ENCODE results near the gene ASTN2.

ASTN2 gene

GRCh38 chr9:117414220-117414905 is 494 bp downstream of the ASTN2 start:
- no peak for DNase-seq

DNA sequence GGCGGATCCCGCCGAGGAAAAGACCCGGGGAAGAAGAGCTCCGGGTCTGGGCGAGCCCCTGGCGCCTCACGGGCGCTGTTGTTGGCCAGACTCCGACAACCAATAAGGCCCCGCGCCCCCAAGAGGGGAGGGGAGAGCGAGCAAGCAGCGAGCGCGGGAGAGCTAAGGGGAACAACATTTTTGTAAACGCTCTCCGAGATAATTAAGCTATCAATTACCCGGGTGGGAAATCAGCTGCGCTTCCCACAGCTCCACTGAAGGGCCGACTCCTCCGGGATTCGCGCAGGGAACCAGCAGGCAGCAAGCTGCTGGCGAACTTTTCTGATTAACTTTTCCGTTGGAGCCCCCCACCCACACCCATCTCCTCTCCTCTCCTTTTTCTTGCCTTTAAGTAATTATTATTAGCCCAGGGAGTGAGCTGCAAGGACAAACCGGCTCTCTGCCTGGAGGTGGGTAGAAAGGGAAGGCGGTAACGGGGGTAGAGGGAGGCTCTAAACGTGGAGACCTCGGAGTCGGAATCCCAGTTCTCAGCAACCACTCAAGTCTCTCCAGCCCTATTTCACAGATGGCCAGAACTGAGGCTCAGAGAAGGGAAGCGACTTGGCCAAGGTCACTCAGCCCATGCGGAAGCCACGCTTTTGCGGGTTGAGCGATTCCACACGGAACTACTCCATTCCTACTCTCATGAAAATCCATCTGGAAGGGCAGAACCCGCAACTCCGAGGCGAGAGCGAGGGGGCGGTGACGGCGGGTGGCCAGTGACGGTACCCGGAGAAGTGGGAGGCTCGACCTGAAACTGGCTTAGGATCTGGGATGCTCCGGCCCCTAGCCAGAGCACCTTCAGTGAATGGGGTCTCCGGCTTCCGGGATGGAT is 1.3 kb downstream of the ASTN2 start:
- DNase-seq, result peak; percentile 85

GRCh38 chr9:117412841-117413240 is 2.0 kb downstream of the ASTN2 start:
- DNase-seq, result peak; percentile 26

- DNase-seq, result no peak
These were observed 2.7 kb downstream of the ASTN2 start for GRCh38 chr9:117412006-117412715.

DNA sequence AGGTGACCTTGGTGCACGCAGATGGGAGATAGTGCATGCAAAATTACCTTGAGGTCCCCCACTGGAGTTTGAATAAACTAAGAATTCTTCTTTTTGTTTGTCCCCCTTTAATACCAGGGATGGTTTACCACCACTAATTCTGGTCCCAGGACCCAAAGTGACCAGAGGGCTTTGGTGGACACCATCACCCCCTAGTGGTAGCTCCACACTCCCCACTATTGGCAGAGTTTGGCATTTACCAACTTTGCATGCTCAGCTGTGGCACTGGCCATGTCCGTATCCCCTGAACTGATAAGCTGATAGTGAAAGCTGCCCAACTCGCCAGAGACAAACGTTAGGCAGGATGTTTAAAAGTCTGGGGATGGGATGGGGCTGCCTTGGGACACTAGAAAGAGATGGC is 3.3 kb downstream of the ASTN2 start:
- DNase-seq, result no peak

- no peak for DNase-seq
These were observed 5.5 kb downstream of the ASTN2 start for GRCh38 chr9:117409321-117409720.

DNA sequence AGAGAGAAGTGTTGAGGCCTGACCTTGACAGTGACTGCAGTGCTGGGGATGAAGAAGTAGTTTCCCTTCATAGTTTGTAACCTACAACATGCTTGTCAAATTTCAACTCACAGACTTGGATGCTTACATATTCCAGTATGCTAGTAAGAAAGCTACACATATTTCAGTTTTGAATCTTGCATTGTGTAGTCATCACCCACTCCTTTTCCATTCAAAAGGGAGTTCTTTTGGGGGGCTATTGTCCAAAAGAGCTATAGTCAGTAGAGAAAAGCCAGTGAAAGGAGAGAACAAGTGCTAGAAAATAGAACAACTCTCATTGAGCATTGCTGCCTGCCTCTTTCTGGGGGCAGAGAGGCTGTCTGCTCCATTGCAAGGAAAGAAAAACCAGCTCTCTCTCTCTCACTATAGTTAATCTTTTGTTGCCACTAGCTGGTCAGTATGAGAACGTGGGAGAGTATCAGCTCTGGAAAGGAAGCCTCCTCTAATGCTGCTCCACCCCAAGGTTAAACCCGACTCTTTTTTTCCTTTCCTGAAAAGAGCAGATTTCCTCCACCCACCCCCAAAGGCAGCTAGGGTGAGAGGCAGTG is 7.3 kb downstream of the ASTN2 start:
- DNase-seq, result no peak

- no peak for DNase-seq
These were observed 8.7 kb downstream of the ASTN2 start for GRCh38 chr9:117405950-117406705.

GRCh38 chr9:117403848-117404247 is 11.0 kb downstream of the ASTN2 start:
- DNase-seq, result no peak

DNA sequence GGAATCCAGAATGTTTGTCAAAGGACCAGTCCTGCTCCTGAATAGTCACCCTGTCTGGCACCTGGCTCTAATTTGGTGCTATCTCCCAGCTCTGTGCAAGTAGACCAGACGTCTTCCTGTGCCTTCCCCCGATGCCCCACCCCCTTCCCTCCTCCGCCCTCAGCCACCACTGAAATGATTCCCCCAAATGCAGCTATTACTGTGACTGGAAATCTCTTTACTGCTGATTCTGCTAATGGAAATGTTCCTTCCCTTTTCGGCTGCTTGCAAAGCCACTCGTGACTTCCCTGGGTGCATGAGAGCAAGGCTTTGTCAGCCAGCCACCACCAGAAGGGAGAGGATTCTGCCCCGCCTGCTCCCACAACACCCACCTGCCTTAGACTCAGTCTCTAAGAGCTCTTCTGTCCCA is 11.4 kb downstream of the ASTN2 start:
- DNase-seq, result peak; percentile 67

DNA sequence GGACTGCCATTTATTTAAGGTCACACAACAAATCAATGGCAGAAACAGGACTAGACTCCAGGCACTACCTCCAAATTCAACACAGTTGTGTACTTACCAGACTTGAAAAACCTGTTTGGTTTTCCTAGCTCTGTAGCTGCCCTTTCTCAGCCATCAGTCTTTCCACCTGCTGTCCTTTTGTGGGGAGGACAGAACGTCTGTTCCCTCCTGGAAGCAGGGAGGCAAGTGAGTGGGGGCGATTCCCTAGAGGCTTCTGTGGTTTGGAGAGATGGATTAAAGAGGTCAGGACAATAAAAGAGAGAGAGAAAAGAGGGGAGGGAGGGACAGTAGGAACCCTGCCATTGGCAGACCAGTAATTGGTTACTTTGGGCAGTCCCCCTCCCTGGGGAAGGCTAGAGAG is 14.7 kb downstream of the ASTN2 start:
- DNase-seq, result peak; percentile 76

- DNase-seq, result no peak
These were observed 19.7 kb downstream of the ASTN2 start for GRCh38 chr9:117395151-117395650.

GRCh38 chr9:117394655-117395054 is 20.2 kb downstream of the ASTN2 start:
- no peak for DNase-seq

GRCh38 chr9:117392992-117393391 is 21.9 kb downstream of the ASTN2 start:
- no peak for DNase-seq

DNA sequence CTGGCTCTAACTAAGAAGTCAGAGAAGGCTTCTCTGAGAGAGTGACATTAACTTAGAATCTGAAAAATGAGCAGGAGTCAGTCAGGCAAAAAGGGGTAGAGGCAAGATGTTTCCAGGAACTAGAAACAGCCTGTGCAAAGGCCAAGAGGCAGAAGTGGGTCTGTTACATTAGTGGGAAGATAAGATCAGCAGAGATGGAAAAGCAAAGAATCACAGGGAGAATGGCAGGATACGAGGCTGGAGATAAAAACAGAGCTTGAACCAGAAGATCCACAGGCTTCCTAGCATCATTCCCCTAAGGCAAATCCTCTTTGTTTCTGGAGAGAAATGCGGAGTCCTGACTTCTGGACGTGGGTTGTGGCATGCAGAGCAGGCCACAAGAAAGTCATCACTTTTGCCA is 27.4 kb downstream of the ASTN2 start:
- DNase-seq, result no peak

GRCh38 chr9:117379341-117379740 is 35.5 kb downstream of the ASTN2 start:
- no peak for DNase-seq

GRCh38 chr9:117377046-117377445 is 37.8 kb downstream of the ASTN2 start:
- DNase-seq, result no peak

GRCh38 chr9:117375956-117376355 is 38.9 kb downstream of the ASTN2 start:
- no peak for DNase-seq

GRCh38 chr9:117374076-117374725 is 40.7 kb downstream of the ASTN2 start:
- DNase-seq, result no peak

GRCh38 chr9:117368684-117369230 is 46.1 kb downstream of the ASTN2 start:
- no peak for DNase-seq

DNA sequence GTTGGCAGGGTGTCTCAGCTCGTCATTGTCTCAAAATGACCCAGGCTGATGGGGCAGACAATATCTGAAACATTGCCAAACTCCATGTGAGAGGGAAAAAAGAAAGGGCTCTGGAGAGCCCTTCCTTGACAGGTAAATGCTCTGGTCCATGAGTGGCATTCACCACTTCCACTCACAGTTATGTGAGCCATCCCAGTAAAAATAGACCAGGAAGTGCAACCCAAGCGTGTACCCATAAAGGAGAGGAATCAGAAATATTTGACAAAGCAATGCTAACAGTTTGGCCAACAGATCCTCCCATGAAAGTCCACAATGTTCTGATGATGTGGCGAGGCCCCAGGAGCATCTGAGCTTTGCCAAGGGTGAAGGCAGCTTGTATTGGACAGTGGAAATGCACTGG is 49.4 kb downstream of the ASTN2 start:
- peak; percentile 70 for DNase-seq
